ENCODE data around the gene DNAJB14.

Gene DNAJB14

DNA sequence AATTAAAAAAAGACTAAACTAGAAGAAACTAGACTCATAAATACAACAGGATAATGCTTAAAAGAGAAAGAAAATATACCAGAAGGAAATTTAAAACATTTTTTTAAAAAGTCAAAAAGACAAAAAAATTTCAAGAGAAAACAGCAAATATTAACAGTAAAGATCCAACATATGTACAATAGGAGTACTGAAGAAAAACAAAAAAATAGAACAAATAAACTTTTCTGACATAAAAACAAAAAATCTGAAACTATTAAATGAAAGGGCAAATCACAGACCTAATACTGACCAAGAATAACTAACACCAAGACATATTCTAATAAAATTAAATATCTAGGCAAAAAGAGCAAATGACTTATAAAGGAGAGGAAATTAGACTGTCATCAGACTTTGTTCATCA, 11.5 kb downstream of the DNAJB14 start:
- Histone ChIP-seq H3K9ac (ENCODE audit: low read depth, low read length) (no peak overlapping the region), H4K20me1 (ENCODE audit: insufficient read depth, low read length) (peaks cover 11% of the 10 kb centered on the region; the same call in 1 of the 2 replicates), H3K4me1 (ENCODE audit: insufficient read depth, low read length) (no peaks in the 10 kb centered on the region), H3K4me2 (ENCODE audit: insufficient read depth, low read length) (no peak overlapping the region), H2AFZ (ENCODE audit: low read depth, low read length) (no peak overlapping the region), H3K79me2 (ENCODE audit: insufficient read depth, low read length) (peaks cover 100% of the 10 kb centered on the region), H3K4me3 (ENCODE audit: low read depth in 1 of 2, low read length in 2 of 2) (no peak overlapping the region), H3K27ac (ENCODE audit: low read length) (no peak overlapping the region), H3K9me3 (ENCODE audit: insufficient read depth, low read length, severe bottlenecking) (peaks cover 18% of the 10 kb centered on the region), H3K36me3 (ENCODE audit: insufficient read depth, low read length) (peaks cover 43% of the 10 kb centered on the region), H3K27me3 (ENCODE audit: insufficient read depth, low read length, poor library complexity) (no peaks in the 10 kb centered on the region)
- TF ChIP-seq EZH2 (IDR thresholded peaks at IDR 0.05; ENCODE audit: borderline replicate concordance, low read depth, low read length, severe bottlenecking): no peak
- TF ChIP-seq, protein P1, sequence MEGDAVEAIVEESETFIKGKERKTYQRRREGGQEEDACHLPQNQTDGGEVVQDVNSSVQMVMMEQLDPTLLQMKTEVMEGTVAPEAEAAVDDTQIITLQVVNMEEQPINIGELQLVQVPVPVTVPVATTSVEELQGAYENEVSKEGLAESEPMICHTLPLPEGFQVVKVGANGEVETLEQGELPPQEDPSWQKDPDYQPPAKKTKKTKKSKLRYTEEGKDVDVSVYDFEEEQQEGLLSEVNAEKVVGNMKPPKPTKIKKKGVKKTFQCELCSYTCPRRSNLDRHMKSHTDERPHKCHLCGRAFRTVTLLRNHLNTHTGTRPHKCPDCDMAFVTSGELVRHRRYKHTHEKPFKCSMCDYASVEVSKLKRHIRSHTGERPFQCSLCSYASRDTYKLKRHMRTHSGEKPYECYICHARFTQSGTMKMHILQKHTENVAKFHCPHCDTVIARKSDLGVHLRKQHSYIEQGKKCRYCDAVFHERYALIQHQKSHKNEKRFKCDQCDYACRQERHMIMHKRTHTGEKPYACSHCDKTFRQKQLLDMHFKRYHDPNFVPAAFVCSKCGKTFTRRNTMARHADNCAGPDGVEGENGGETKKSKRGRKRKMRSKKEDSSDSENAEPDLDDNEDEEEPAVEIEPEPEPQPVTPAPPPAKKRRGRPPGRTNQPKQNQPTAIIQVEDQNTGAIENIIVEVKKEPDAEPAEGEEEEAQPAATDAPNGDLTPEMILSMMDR (IDR thresholded peaks at IDR 0.05; ENCODE audit: borderline replicate concordance, extremely low read depth, low read length, poor library complexity, severe bottlenecking): no peak
- DNase-seq: no peak
- ATAC-seq (ENCODE audit: insufficient read depth, low read depth): no peak

DNA sequence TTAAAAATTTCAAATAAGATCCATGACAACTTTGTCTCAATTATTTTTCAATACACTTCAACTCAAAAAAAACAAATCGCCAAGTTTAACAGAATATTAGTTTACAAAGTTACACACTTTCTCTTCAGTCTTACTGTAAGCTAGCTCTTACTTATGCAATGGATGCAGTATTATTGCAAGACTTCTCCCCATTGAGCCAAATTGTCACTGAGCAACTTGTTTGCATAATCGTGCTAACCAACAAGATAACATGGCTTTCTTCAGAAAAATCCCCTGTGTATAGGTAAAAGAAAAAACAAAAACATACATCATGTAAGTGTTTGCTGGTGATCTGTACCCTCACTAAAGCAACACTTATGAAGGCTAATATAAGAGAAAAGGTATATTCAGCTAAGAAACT, 18.9 kb downstream of the DNAJB14 start:
- H3K4me2 ChIP-seq (ENCODE audit: insufficient read depth, low read length): no peak overlapping the region
- DNase-seq (no peak), ATAC-seq (ENCODE audit: insufficient read depth, low read depth) (no peak)
- no peak overlapping the region for H2AFZ ChIP-seq (ENCODE audit: low read depth, low read length)
- no peaks in the 10 kb centered on the region for H3K4me1 ChIP-seq (ENCODE audit: insufficient read depth, low read length)
- H3K9ac ChIP-seq (ENCODE audit: low read depth, low read length): no peak overlapping the region
- H3K79me2 ChIP-seq (ENCODE audit: insufficient read depth, low read length): peaks cover 72% of the 10 kb centered on the region
- no peak overlapping the region for H3K27ac ChIP-seq (ENCODE audit: low read length)
- H3K36me3 ChIP-seq (ENCODE audit: insufficient read depth, low read length): peaks cover 54% of the 10 kb centered on the region
- no peak for TF ChIP-seq EZH2 (IDR thresholded peaks at IDR 0.05; ENCODE audit: borderline replicate concordance, low read depth, low read length, severe bottlenecking)
- TF ChIP-seq, protein P1 (IDR thresholded peaks at IDR 0.05; ENCODE audit: borderline replicate concordance, extremely low read depth, low read length, poor library complexity, severe bottlenecking): no peak
- H3K4me3 ChIP-seq (ENCODE audit: low read depth in 1 of 2, low read length in 2 of 2): no peak overlapping the region
- no peaks in the 10 kb centered on the region for H3K27me3 ChIP-seq (ENCODE audit: insufficient read depth, low read length, poor library complexity)
- peaks cover 8% of the 10 kb centered on the region; the same call in 1 of the 2 replicates for H4K20me1 ChIP-seq (ENCODE audit: insufficient read depth, low read length)
- H3K9me3 ChIP-seq (ENCODE audit: insufficient read depth, low read length, severe bottlenecking): no peaks in the 10 kb centered on the region

DNA sequence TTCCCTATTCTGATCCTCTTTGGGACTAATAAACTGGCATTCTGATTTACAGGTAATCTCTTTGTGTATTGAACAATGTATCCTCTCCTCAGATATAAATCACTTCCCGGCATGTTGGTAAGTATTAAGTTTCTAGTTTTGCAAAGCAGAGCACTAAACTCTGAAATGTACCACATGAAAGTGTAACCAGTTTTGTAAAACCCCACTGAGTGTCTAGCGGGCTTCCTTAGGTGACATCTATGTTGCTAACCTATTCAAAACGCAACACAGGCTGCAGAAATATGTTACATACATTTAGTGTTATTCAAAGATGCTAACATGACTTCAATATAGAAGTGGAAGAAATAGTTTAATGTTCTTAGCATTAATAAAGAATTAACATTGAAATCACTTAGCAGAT, 25.2 kb downstream of the DNAJB14 start:
- peaks cover 18% of the 10 kb centered on the region for H3K79me2 ChIP-seq (ENCODE audit: insufficient read depth, low read length)

More for the DNA sequence above, 25.2 kb downstream of the DNAJB14 start:
- Histone ChIP-seq H3K4me2 (ENCODE audit: insufficient read depth, low read length) (no peak overlapping the region), H3K27ac (ENCODE audit: low read length) (no peak overlapping the region), H3K36me3 (ENCODE audit: insufficient read depth, low read length) (peaks cover 65% of the 10 kb centered on the region), H3K4me3 (ENCODE audit: low read depth in 1 of 2, low read length in 2 of 2) (no peak overlapping the region), H3K9ac (ENCODE audit: low read depth, low read length) (no peak overlapping the region), H3K4me1 (ENCODE audit: insufficient read depth, low read length) (no peaks in the 10 kb centered on the region), H3K9me3 (ENCODE audit: insufficient read depth, low read length, severe bottlenecking) (no peaks in the 10 kb centered on the region), H2AFZ (ENCODE audit: low read depth, low read length) (no peak overlapping the region), H4K20me1 (ENCODE audit: insufficient read depth, low read length) (no peaks in the 10 kb centered on the region; the same call in 1 of the 2 replicates), H3K27me3 (ENCODE audit: insufficient read depth, low read length, poor library complexity) (no peaks in the 10 kb centered on the region)
- TF ChIP-seq, protein P1 (IDR thresholded peaks at IDR 0.05; ENCODE audit: borderline replicate concordance, extremely low read depth, low read length, poor library complexity, severe bottlenecking): no peak
- no peak for TF ChIP-seq EZH2 (IDR thresholded peaks at IDR 0.05; ENCODE audit: borderline replicate concordance, low read depth, low read length, severe bottlenecking)
- DNase-seq: no peak
- ATAC-seq (ENCODE audit: insufficient read depth, low read depth): no peak
